ENCODE results near the gene RACK1. TPM values are rescaled to one million over a fixed set of nuclear protein-coding genes. Genes with fewer than 3 reads are reported as not detected.

The RACK1 gene
- total and polyA plus RNA-seq, 2 of the 13 experiments (the other 11 are each of a cell fraction or from before 2014, with no cell fraction given), result 2,514 to 6,141 TPM

GRCh38 chr5:181217111-181217802 is 26.4 kb downstream of the RACK1 start:
- peak overlapping the region; percentile 95 for H3K4me2 ChIP-seq (ENCODE audit: low read depth, low read length)
- H4K20me1 ChIP-seq (ENCODE audit: insufficient read depth, low read length), result no peaks in the 10 kb centered on the region
- peak overlapping the region; percentile 52 for H2AFZ ChIP-seq (ENCODE audit: low read length)
- ChIA-PET POLR2A (interaction anchor here (0.9 kb wide), 1 partner anchor 10 kb away, joined by 3 read pairs; no protein-coding TSS in a partner anchor), CTCF (ENCODE audit: low intra/inter-chr PET ratio, low total read pairs) (no interaction called here)
- H3K27ac ChIP-seq (ENCODE audit: extremely low read length, insufficient read depth, low read length), result peak overlapping the region; percentile 21
- no peaks in the 10 kb centered on the region for H3K36me3 ChIP-seq (replicated peaks in 1 of 2; ENCODE audit: control insufficient read depth in 1 of 2, insufficient read depth in 2 of 2, low read length in 2 of 2)
- ATAC-seq, result peak; percentile 42
- under 1% methylated on average over 22 of the region's 46 CpGs for WGBS (ENCODE audit: low lambda C conversion rate)
- H3K9ac ChIP-seq (ENCODE audit: insufficient read depth, low read depth, low read length), result no peak overlapping the region
- no peaks in the 10 kb centered on the region for H3K9me3 ChIP-seq (ENCODE audit: low read length)
- intact Hi-C loops (cut with micrococcal nuclease; ENCODE audit: unreplicated experiment), result no loop called here
- H3K4me3 ChIP-seq (replicated peaks in 1 of 3; ENCODE audit: insufficient read depth in 1 of 3, low read depth in 2 of 3, low read length in 3 of 3), result peak overlapping the region; percentile 49 to 78 (median 67)
- in situ Hi-C loops (cut with HindIII; ENCODE audit: extremely low pct_ligation_motif_present, low pct_unique_long_range_greater_than_20kb), result no loop called here
- peaks cover 0 to 2% of the 10 kb centered on the region in 2 experiments; a peak in 1 of 5 replicates for H3K27me3 ChIP-seq (ENCODE audit: control insufficient read depth in 1 of 2, insufficient read depth in 2 of 2, low read length in 2 of 2)
- no peak for DNase-seq (ENCODE audit: low spot score)
- H3K79me2 ChIP-seq (ENCODE audit: insufficient read depth, low read length), result no peaks in the 10 kb centered on the region
- peaks cover 35% of the 10 kb centered on the region for H3K4me1 ChIP-seq (ENCODE audit: insufficient read depth, low read length)
- no TSS peak for BruUV-seq (replicated peaks)
- no peak for FAIRE-seq
- TF ChIP-seq RELA (CRISPR knock-in tag; IDR thresholded peaks at IDR 0.05), result no peak
- no peak for TF ChIP-seq KMT2B (CRISPR knock-in tag; IDR thresholded peaks at IDR 0.05)
- no peak for TF ChIP-seq GPBP1L1 (CRISPR knock-in tag; IDR thresholded peaks at IDR 0.05)
- TF ChIP-seq CENPX (CRISPR knock-in tag; IDR thresholded peaks at IDR 0.05), result no peak
- TF ChIP-seq PHF21A (CRISPR knock-in tag; IDR thresholded peaks at IDR 0.05), result peak; percentile 61
- no peak for TF ChIP-seq ZNF710 (CRISPR knock-in tag; IDR thresholded peaks at IDR 0.05; ENCODE audit: borderline replicate concordance)
- TF ChIP-seq MTA3 (CRISPR knock-in tag; IDR thresholded peaks at IDR 0.05), result no peak
- TF ChIP-seq, protein P1, sequence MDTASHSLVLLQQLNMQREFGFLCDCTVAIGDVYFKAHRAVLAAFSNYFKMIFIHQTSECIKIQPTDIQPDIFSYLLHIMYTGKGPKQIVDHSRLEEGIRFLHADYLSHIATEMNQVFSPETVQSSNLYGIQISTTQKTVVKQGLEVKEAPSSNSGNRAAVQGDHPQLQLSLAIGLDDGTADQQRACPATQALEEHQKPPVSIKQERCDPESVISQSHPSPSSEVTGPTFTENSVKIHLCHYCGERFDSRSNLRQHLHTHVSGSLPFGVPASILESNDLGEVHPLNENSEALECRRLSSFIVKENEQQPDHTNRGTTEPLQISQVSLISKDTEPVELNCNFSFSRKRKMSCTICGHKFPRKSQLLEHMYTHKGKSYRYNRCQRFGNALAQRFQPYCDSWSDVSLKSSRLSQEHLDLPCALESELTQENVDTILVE (CRISPR knock-in tag; IDR thresholded peaks at IDR 0.05), result no peak
- no peak for TF ChIP-seq RARG (CRISPR knock-in tag; IDR thresholded peaks at IDR 0.05; ENCODE audit: low read depth)
- TF ChIP-seq ZNF737 (CRISPR knock-in tag; IDR thresholded peaks at IDR 0.05; ENCODE audit: borderline replicate concordance), result 0 out of 2 replicates have a peak, but pooled peaks have one; percentile 38
- no peak for TF ChIP-seq MED13 (CRISPR knock-in tag; IDR thresholded peaks at IDR 0.05)
- TF ChIP-seq ZNF101 (CRISPR knock-in tag; IDR thresholded peaks at IDR 0.05; ENCODE audit: borderline replicate concordance, low read depth), result no peak
- TF ChIP-seq HOXA9 (CRISPR knock-in tag; IDR thresholded peaks at IDR 0.05; ENCODE audit: borderline replicate concordance), result no peak
- peak; percentile 59; the same call in 1 of the 2 replicates for TF ChIP-seq ZNF280B (CRISPR knock-in tag; IDR thresholded peaks at IDR 0.05; ENCODE audit: borderline replicate concordance)
- no peak for TF ChIP-seq RAD51 (IDR thresholded peaks at IDR 0.05; ENCODE audit: borderline replicate concordance)
- TF ChIP-seq, protein P2, sequence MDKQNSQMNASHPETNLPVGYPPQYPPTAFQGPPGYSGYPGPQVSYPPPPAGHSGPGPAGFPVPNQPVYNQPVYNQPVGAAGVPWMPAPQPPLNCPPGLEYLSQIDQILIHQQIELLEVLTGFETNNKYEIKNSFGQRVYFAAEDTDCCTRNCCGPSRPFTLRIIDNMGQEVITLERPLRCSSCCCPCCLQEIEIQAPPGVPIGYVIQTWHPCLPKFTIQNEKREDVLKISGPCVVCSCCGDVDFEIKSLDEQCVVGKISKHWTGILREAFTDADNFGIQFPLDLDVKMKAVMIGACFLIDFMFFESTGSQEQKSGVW (CRISPR knock-in tag; IDR thresholded peaks at IDR 0.05; ENCODE audit: borderline replicate concordance), result no peak
- TF ChIP-seq ZNF468 (CRISPR knock-in tag; IDR thresholded peaks at IDR 0.05), result no peak

Measured in HepG2 (cell line).